ENCODE data around the gene E2F4. TPM values are rescaled to one million over a fixed set of nuclear protein-coding genes. Genes with fewer than 3 reads are reported as not detected.
A peak's percentile ranks its signal among the peaks of the same experiment; 100 is the strongest.

The E2F4 gene
- total RNA-seq, 1 experiment from 2014 or later, result 86.2 TPM

DNA sequence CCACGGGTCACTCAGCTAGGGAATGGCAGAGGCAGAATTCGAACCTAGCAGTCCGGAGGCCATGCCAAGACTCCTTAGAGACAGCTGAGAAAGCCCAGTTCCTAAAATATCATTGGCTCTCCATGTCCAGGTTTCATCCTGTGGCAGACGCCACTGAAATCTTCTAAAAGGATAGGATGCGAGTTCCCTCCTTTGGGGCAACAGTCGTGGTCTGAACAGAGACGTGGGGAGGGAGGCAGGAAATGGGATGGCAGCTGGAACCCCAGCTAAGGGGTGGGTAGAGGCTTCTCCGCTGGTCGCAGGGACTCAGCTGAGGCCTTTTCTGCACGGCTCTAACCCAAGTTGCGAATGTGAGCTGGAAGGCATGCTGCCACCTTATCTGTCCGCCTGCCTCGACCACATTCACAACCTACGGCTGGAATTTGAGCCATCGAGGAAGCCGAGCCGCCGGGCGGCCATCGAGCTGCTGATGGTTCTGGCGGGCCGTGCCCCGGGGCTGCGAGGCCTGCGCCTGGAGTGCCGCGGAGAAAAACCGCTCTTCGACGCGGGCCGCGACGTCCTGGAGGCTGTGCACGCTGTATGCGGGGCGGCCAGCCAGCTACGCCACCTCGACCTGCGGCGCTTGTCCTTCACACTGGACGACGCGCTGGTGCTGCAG, 29.3 kb upstream of the E2F4 start:
- no peak overlapping the region for H2AFZ ChIP-seq (ENCODE audit: low read length)
- H3K9ac ChIP-seq (ENCODE audit: low read length), result no peak overlapping the region
- intact Hi-C loops (cut with micrococcal nuclease), result loop anchor here (5.0 kb wide), 1 partner anchor 145 kb away; no protein-coding TSS in a partner anchor
- H3K79me2 ChIP-seq (ENCODE audit: low read length), result no peaks in the 10 kb centered on the region
- H3K9me2 ChIP-seq (replicated peaks; ENCODE audit: low read length), result no peaks in the 10 kb centered on the region
- TF ChIP-seq, protein P1, sequence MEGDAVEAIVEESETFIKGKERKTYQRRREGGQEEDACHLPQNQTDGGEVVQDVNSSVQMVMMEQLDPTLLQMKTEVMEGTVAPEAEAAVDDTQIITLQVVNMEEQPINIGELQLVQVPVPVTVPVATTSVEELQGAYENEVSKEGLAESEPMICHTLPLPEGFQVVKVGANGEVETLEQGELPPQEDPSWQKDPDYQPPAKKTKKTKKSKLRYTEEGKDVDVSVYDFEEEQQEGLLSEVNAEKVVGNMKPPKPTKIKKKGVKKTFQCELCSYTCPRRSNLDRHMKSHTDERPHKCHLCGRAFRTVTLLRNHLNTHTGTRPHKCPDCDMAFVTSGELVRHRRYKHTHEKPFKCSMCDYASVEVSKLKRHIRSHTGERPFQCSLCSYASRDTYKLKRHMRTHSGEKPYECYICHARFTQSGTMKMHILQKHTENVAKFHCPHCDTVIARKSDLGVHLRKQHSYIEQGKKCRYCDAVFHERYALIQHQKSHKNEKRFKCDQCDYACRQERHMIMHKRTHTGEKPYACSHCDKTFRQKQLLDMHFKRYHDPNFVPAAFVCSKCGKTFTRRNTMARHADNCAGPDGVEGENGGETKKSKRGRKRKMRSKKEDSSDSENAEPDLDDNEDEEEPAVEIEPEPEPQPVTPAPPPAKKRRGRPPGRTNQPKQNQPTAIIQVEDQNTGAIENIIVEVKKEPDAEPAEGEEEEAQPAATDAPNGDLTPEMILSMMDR (conservative IDR thresholded peaks at IDR 0.05; ENCODE audit: low read depth, low read length), result no peak
- TF ChIP-seq EZH2phosphoT487 (IDR thresholded peaks at IDR 0.05; ENCODE audit: borderline replicate concordance, low read length), result no peak
- no peak for TF ChIP-seq EZH2 (IDR thresholded peaks at IDR 0.05; ENCODE audit: low read length, unreplicated experiment)
- H3K9me3 ChIP-seq (ENCODE audit: low read length), result no peaks in the 10 kb centered on the region
- H3K4me2 ChIP-seq (ENCODE audit: low read length), result peak overlapping the region; percentile 98; the same call in 1 of the 2 replicates
- no peak for DNase-seq
- H3F3A ChIP-seq (ENCODE audit: low read length, unreplicated experiment), result no peaks in the 10 kb centered on the region
- H3K36me3 ChIP-seq (ENCODE audit: low read depth, low read length), result no peaks in the 10 kb centered on the region
- BruUV-seq (replicated peaks), result no TSS peak
- no peaks in the 10 kb centered on the region for H3K27me3 ChIP-seq (ENCODE audit: low read length)
- ChIA-PET CTCF (no interaction called here), POLR2A (ENCODE audit: unreplicated experiment) (no interaction called here)
- 0 out of 2 replicates have a peak overlapping the region, but pooled peaks have one; percentile 95 for H3K4me3 ChIP-seq (ENCODE audit: low read length)
- peaks cover 18% of the 10 kb centered on the region for H3K4me1 ChIP-seq (ENCODE audit: insufficient read depth, low read length)
- no peak overlapping the region for H3K27ac ChIP-seq (ENCODE audit: low read length)
- no peaks in the 10 kb centered on the region for H4K20me1 ChIP-seq (ENCODE audit: low read length)
- no peak for ATAC-seq

DNA sequence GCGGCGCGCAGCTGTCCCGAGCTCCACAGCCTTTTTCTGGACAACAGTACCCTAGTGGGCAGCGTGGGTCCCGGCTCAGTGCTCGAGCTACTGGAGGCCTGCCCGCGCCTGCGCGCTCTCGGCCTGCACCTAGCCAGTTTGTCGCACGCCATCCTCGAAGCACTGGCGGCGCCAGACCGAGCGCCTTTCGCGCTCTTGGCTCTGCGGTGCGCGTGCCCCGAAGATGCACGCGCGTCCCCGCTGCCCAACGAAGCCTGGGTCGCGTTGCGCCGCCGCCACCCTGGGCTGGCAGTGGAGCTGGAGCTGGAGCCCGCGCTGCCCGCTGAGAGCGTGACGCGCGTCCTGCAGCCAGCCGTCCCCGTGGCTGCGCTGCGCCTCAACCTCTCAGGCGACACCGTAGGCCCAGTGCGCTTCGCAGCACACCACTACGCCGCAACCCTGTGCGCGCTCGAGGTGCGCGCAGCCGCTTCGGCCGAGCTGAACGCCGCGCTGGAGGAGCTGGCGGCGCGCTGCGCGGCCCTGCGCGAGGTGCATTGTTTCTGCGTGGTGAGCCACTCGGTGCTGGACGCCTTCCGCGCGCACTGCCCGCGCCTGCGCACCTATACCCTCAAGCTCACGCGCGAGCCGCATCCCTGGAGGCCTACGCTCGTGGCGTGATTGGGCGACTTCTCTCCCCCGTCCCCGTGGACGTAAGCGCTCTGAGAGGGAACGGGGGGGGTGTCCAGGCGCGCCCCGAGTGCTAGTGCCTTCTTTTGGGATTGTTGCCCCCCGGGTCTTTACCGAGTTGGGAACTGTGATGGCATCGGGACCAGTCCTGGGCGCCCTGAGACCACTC, 28.6 kb upstream of the E2F4 start:
- Histone ChIP-seq H2AFZ (ENCODE audit: low read length) (no peak overlapping the region), H3K36me3 (ENCODE audit: low read depth, low read length) (no peaks in the 10 kb centered on the region), H3K79me2 (ENCODE audit: low read length) (no peaks in the 10 kb centered on the region), H3K9me2 (replicated peaks; ENCODE audit: low read length) (no peaks in the 10 kb centered on the region), H4K20me1 (ENCODE audit: low read length) (no peaks in the 10 kb centered on the region), H3K4me2 (ENCODE audit: low read length) (no peak overlapping the region), H3F3A (ENCODE audit: low read length, unreplicated experiment) (no peaks in the 10 kb centered on the region), H3K9ac (ENCODE audit: low read length) (no peak overlapping the region), H3K27me3 (ENCODE audit: low read length) (no peaks in the 10 kb centered on the region), H3K27ac (ENCODE audit: low read length) (no peak overlapping the region), H3K4me3 (ENCODE audit: low read length) (no peak overlapping the region), H3K9me3 (ENCODE audit: low read length) (no peaks in the 10 kb centered on the region), H3K4me1 (ENCODE audit: insufficient read depth, low read length) (peaks cover 16% of the 10 kb centered on the region)
- no TSS peak for BruUV-seq (replicated peaks)
- intact Hi-C loops (cut with micrococcal nuclease), result loop anchor here (5.0 kb wide), 1 partner anchor 146 kb away; no protein-coding TSS in a partner anchor
- DNase-seq, result no peak
- TF ChIP-seq EZH2phosphoT487 (IDR thresholded peaks at IDR 0.05; ENCODE audit: borderline replicate concordance, low read length), result no peak
- TF ChIP-seq, protein P1 (conservative IDR thresholded peaks at IDR 0.05; ENCODE audit: low read depth, low read length), result no peak
- TF ChIP-seq EZH2 (IDR thresholded peaks at IDR 0.05; ENCODE audit: low read length, unreplicated experiment), result no peak
- ATAC-seq, result no peak
- CTCF ChIA-PET, result no interaction called here
- POLR2A ChIA-PET (ENCODE audit: unreplicated experiment), result no interaction called here
